Measurements from ENCODE around the gene NMNAT2.

Gene NMNAT2

DNA sequence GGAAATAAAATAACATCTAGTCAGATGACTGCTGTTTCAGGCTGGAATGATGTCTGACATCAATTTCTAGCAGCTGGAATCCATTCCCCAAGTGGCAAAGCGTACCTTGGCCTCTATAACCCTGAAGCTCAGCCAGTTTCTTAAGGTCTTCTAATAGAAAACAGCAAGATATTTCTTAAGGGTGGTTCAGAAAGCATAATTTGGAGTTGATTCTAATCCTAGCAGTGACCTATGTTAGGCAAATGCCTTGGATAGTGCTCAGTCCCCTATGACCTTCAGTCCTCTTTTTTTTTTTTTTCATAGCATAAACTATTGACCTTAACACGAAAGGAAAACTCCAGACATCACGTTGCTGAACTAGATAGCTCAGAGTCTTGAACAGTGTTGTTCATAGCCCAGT is 175.6 kb downstream of the NMNAT2 start:
- TF ChIP-seq RAD21 (IDR thresholded peaks at IDR 0.05; ENCODE audit: low read depth) (no peak), TEAD4 (IDR thresholded peaks at IDR 0.05) (no peak), REST (IDR thresholded peaks at IDR 0.05; ENCODE audit: low read depth) (no peak), YY1 (IDR thresholded peaks at IDR 0.05; ENCODE audit: low read depth) (no peak), NFIC (IDR thresholded peaks at IDR 0.05) (no peak)
- TF ChIP-seq, protein P1, sequence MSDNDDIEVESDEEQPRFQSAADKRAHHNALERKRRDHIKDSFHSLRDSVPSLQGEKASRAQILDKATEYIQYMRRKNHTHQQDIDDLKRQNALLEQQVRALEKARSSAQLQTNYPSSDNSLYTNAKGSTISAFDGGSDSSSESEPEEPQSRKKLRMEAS (IDR thresholded peaks at IDR 0.05), result no peak

DNA sequence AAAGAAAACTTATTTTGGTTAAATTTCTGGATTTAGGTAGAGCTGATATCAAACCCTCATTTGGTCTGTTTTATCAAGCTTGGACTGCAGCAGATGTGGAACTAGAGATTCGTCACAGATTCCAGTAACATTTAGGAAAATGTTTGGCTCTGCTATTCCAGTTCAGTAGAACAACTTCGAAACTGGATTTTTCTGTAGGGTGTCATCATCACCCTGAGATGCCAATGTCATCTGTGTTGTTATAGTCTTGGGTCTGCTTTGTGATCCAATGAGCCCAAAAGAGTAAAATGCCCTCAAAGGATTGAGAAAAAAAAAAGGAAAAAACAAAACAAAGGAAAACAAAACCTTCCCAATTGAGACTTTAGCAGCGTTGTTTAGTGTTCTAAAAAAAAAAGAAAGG is 176.7 kb downstream of the NMNAT2 start:
- TF ChIP-seq RAD21 (IDR thresholded peaks at IDR 0.05; ENCODE audit: low read depth), result no peak
- TF ChIP-seq, protein P1 (IDR thresholded peaks at IDR 0.05), result no peak
- no peak for TF ChIP-seq TAF1 (IDR thresholded peaks at IDR 0.05; ENCODE audit: low read depth)
- TF ChIP-seq CEBPB (IDR thresholded peaks at IDR 0.05), result no peak
- no peak for TF ChIP-seq NFIC (IDR thresholded peaks at IDR 0.05)
- no peak for TF ChIP-seq ZBTB7A (IDR thresholded peaks at IDR 0.05; ENCODE audit: low read depth)
- no peak for TF ChIP-seq EGR1 (IDR thresholded peaks at IDR 0.05)
- TF ChIP-seq, protein P2, sequence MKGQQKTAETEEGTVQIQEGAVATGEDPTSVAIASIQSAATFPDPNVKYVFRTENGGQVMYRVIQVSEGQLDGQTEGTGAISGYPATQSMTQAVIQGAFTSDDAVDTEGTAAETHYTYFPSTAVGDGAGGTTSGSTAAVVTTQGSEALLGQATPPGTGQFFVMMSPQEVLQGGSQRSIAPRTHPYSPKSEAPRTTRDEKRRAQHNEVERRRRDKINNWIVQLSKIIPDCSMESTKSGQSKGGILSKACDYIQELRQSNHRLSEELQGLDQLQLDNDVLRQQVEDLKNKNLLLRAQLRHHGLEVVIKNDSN (IDR thresholded peaks at IDR 0.05), result no peak
- no peak for TF ChIP-seq TCF12 (IDR thresholded peaks at IDR 0.05; ENCODE audit: low read depth)
- TF ChIP-seq FOXM1 (IDR thresholded peaks at IDR 0.05; ENCODE audit: borderline replicate concordance, low read depth), result no peak

DNA sequence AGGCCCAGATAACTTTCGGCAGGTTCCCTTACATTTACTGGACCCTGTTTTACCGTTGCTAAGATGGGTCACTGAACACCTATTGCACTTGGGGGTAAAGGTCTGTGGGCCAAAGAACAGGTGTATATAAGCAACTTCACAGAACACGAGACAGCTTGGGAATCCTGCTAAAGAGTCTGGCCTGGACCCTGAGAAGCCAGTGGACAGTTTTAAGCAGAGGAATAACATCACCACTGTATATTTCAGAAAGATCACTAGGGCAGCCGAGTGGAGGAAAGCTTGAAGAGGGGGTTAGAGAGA is 177.7 kb downstream of the NMNAT2 start:
- TF ChIP-seq EGR1 (IDR thresholded peaks at IDR 0.05) (no peak), TEAD4 (IDR thresholded peaks at IDR 0.05) (no peak), RAD21 (IDR thresholded peaks at IDR 0.05; ENCODE audit: low read depth) (no peak), CEBPB (IDR thresholded peaks at IDR 0.05) (no peak)

DNA sequence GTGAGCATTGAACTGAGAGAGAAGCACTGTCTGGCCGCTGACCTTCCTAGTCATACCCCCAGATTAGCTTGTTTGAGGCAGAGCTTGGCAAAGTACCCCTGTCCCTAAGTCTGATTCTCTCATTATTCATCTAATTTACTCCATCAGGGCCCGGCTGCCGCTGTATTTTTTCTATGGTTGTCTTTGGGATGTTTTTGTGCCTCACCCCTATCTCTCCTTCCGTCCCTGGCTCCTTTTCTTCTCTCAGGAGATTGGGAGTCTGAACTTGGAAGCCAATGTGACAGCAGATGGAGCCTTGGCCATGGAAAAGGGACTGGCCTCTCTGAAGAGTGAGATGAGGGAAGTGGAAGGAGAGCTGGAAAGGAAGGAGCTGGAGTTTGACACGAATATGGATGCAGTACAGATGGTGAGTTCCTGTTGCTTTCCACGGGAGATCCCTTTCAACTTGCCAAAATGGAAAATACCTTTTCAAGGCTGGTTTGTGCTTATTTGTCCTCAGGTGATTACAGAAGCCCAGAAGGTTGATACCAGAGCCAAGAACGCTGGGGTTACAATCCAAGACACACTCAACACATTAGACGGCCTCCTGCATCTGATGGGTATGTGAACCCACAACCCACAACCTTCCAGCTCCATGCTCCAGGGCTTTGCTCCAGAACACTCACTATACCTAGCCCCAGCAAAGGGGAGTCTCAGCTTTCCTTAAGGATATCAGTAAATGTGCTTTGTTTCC is 178.2 kb downstream of the NMNAT2 start:
- no peak for TF ChIP-seq NFIC (IDR thresholded peaks at IDR 0.05)
- no peak for TF ChIP-seq REST (IDR thresholded peaks at IDR 0.05; ENCODE audit: low read depth)
- TF ChIP-seq, protein P1 (IDR thresholded peaks at IDR 0.05), result no peak
- TF ChIP-seq EGR1 (IDR thresholded peaks at IDR 0.05), result no peak
- no peak for TF ChIP-seq YY1 (IDR thresholded peaks at IDR 0.05; ENCODE audit: low read depth)
- no peak for TF ChIP-seq TCF12 (IDR thresholded peaks at IDR 0.05; ENCODE audit: low read depth)
- TF ChIP-seq ZBTB7A (IDR thresholded peaks at IDR 0.05; ENCODE audit: low read depth), result no peak
- no peak for TF ChIP-seq TAF1 (IDR thresholded peaks at IDR 0.05; ENCODE audit: low read depth)
- TF ChIP-seq CREB1 (IDR thresholded peaks at IDR 0.05; ENCODE audit: low read depth), result no peak
- no peak for TF ChIP-seq RAD21 (IDR thresholded peaks at IDR 0.05; ENCODE audit: low read depth)
- TF ChIP-seq, protein P2 (IDR thresholded peaks at IDR 0.05), result no peak
- no peak for TF ChIP-seq FOXM1 (IDR thresholded peaks at IDR 0.05; ENCODE audit: borderline replicate concordance, low read depth)
- TF ChIP-seq TEAD4 (IDR thresholded peaks at IDR 0.05), result no peak
- TF ChIP-seq CEBPB (IDR thresholded peaks at IDR 0.05), result no peak
- TF ChIP-seq EP300 (IDR thresholded peaks at IDR 0.05; ENCODE audit: borderline replicate concordance), result no peak

GRCh38 chr1:183239220-183239742 is 178.9 kb downstream of the NMNAT2 start:
- no peak for TF ChIP-seq RAD21 (IDR thresholded peaks at IDR 0.05; ENCODE audit: low read depth)
- TF ChIP-seq REST (IDR thresholded peaks at IDR 0.05; ENCODE audit: low read depth), result no peak
- TF ChIP-seq EP300 (IDR thresholded peaks at IDR 0.05; ENCODE audit: borderline replicate concordance), result no peak
- TF ChIP-seq CEBPB (IDR thresholded peaks at IDR 0.05), result no peak
- no peak for TF ChIP-seq EGR1 (IDR thresholded peaks at IDR 0.05)
- TF ChIP-seq, protein P1 (IDR thresholded peaks at IDR 0.05), result no peak
- TF ChIP-seq TCF12 (IDR thresholded peaks at IDR 0.05; ENCODE audit: low read depth), result no peak
- no peak for TF ChIP-seq CREB1 (IDR thresholded peaks at IDR 0.05; ENCODE audit: low read depth)
- TF ChIP-seq YY1 (IDR thresholded peaks at IDR 0.05; ENCODE audit: low read depth), result no peak
- no peak for TF ChIP-seq TEAD4 (IDR thresholded peaks at IDR 0.05)
- TF ChIP-seq NFIC (IDR thresholded peaks at IDR 0.05), result no peak
- no peak for TF ChIP-seq FOXM1 (IDR thresholded peaks at IDR 0.05; ENCODE audit: borderline replicate concordance, low read depth)
- no peak for TF ChIP-seq ZBTB7A (IDR thresholded peaks at IDR 0.05; ENCODE audit: low read depth)
- TF ChIP-seq, protein P2 (IDR thresholded peaks at IDR 0.05), result no peak
- TF ChIP-seq TAF1 (IDR thresholded peaks at IDR 0.05; ENCODE audit: low read depth), result no peak

Measured in Ishikawa (cell line).